ENCODE data around the gene SLC1A7.

DNA sequence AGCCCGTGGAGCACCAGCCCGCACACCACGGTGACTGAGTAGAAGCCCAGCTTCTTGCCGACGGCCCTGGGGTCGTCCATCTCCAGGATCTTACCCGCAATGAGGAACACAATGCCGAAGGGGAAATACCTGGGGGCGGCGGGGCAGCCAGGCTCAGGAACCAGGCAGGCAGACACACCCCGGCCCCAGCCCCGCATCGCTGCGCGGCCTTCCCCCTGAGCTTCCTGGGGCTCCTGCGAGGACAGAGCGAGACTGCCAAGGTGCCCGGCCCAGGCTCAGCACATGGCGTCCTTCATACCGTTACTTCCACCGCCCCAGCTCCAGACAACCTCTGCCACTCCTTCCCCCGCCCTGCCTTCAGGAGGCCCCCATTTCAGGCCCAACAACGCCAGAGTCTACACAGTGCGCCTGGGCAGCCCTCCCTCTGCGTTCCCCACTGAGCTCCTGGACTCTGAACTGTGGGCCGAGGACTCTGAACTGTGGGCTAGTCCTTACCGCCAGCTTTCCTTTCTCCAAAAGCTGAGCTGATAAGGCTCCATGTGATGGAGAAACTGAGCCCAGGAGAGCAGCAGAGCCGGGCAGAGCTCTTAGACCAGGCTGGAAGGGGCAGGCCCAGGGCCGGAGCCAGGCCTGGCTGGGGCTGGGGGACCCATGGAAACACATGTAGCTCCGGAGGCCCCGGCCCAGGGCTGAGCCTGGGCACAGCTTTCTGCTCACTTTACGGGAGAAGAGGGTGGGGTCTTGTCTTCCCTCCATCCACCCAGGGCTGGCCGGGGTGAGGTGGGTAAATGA is 49.6 kb downstream of the SLC1A7 start:
- TF ChIP-seq EZH2phosphoT487 (IDR thresholded peaks at IDR 0.05; ENCODE audit: borderline replicate concordance, low read length) (no peak), CTCF (IDR thresholded peaks at IDR 0.05; ENCODE audit: low read depth, low read length, poor library complexity, severe bottlenecking) (no peak)
